ENCODE measurements around the gene PDE10A.

Gene PDE10A

DNA sequence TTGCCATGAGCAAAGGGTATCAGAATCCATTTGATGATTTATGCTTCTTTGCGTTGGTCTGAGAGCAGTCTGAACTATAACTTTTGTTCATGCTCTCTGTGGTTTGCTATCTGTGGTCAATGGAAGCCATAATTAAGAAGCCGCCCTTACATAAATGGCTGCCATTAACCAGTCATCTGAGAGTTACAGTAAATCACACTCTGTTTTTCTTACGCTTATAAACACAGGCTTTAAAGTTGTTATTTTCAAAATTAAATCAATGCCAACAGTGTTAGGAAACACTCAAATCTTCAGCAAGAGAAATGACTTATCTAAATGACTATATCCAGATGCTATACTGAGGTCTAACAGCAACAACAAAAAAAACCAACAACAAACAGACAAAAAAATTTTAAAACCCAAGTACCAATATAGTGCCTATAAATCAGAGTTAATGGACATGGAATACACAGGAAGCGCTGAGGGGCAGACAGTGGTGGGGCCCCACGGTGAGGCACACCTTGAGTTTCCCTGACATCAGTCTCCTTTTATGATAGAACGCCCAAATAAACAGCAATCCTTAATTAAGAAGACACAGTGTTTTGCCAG, 245.7 kb downstream of the PDE10A start:
- no peak for DNase-seq (ENCODE audit: low read depth in 2 of 2, low spot score in 1 of 2)

DNA sequence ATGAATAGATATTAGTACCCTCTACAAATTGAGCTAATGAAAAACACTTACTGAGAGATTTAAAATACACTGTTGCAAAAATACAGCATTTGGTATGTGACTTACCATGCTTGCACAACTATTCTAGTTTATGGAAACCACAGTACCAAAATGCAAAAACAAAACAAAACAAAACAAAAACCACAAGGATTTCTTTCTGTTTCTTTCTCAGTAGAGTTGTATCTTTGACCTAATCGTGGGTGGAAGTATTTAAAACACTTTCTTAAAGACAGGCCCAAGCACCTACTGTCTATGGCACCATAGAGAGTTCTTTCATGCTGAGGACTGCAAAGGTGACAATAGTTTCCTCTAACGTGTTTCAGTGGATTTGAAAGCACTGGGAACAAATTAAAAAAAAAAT, 258.3 kb downstream of the PDE10A start:
- DNase-seq (ENCODE audit: low read depth in 2 of 2, low spot score in 1 of 2) = no peak

DNA sequence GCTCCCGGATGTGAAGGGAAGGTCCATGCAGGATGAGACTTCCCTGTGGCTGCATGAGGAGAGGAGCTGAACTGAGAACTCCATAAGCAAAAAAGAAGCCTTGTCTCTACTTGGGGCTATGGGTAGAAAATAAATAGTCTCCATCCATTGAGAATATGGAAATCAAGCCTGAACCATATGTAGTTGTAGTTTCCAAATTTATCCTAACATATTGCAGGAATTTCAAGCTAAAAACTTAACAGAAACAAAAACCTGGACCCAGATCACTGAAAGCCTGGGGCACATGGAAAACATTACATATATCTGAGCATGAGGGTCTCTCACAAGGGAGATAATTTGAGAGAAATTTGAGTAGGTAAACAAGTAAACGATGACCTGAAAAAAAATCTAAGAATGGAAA, 258.7 kb downstream of the PDE10A start:
- no peak for DNase-seq (ENCODE audit: low read depth in 2 of 2, low spot score in 1 of 2)

DNA sequence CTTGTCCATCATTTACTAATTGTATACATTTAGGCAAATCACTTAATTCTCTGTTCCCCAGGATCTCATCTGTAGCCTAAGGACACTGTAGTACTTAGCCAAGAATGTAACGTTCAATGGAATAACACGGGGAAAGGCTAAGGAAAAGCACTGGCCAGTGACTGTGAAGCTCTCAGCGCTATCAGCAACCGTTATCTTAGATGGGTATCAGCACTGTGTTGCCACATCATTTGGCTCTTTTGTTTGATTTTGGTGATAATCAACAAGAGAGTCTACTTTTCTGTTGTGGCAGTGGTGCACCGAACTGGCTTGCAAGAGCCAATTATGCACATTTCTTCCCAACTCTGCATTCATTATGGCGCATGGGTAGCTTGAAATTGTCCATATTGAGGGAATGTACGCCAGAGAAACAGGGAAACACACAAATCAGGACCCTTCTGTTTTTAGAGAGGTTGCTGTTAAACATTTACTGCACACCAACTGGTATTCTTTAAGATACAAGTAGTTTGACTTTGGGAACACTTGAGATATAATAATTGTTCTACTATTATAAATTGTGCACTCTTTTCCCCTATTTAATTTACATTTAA, 259.9 kb downstream of the PDE10A start:
- no peak for DNase-seq (ENCODE audit: low read depth in 2 of 2, low spot score in 1 of 2)

DNA sequence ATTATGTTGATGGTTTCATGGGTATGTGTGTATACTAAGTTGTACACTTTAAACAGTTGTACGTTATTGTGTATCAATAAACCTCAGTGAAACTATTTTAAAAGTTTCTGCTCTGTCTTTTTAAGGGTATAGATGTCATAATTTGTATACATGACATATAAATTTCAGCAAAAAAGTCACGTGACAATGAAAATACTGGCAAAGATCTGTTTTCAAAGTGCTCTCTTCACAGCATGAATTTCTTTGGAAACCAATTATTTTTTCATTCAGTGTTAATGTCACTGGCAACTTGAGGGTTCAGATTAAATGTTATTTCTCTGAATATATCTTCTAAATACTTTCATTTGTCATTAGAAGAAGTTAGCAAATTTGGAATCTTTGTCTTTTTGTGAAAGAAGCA, 261.9 kb downstream of the PDE10A start:
- DNase-seq (ENCODE audit: low read depth in 2 of 2, low spot score in 1 of 2) = no peak

DNA sequence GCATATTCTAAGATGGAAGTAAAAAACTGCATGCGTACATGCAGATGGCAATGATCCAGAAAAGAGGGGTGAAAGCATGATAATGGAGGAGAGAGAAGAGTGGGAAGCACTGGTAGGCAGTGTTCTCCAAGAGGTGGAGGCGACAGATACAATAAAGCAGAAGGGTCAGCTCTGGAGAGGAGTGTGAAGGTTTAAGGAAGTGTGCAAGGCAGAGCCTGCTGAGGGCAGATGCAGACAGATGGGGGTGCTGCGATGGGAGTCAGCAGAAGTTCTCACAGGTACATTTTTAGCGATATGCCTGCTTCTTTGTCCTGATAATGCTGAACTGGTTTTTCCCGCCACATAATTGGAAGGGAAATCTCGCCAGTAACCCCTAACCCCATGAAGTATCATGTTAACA, 272.6 kb downstream of the PDE10A start:
- no peak for DNase-seq (ENCODE audit: low read depth in 2 of 2, low spot score in 1 of 2)

DNA sequence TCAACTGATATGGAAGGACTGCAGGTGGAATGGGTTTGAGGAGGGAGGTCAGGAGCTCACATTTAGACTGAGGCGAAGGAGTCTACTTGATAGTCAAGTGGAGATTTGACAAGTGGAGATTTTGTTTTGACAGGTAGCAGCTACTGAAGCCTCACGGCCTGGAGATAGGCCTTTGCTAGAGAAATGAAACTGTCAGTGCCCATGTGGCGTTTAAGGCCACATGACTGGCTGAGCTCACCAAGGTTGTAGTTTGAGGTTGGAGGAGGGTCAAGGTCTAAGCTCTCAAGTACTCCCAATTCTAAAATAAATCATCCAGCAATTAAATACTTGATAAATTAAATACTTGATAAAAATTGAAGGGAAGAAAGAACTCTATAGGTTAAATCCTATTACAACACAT, 273.5 kb downstream of the PDE10A start:
- no peak for DNase-seq (ENCODE audit: low read depth in 2 of 2, low spot score in 1 of 2)

DNA sequence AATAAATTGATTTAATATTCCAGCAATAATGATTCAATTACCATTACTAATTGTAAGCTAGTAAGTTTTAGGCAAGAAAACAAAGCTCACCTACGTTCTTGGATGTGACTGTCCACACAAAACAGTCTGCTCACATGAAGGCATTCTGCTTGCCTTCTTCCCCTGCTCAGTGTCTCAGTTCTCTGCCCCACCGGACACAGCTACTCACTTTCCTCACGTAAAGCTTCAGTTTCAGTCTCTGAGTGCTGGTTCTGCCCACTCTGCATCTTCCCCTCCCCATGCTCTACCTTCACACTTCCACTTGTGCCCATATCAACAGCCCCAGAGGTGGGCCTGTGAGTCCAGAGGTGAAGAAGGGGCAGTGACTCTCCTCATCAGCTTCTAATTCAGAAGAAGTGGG, 279.7 kb downstream of the PDE10A start:
- DNase-seq (ENCODE audit: low read depth in 2 of 2, low spot score in 1 of 2) = no peak

DNA sequence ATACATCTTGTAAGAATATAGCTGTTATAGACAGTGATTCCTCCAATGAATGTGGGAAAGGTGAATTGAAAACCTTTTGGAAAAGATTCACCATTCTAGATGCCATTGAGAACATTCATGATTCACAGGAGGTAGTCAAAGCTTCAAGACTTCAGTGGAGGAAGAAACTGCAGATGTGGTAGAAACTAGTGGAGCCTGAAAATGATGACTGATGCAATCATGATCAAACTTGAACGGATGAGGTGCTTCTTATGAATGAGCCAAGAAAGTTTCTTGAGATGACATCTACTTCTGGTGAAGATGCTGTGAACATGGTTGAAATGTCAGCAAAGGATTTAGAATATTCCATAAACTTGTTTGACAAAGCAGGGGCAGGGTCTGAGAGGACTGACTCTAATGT, 286.9 kb downstream of the PDE10A start:
- no peak for DNase-seq (ENCODE audit: low read depth in 2 of 2, low spot score in 1 of 2)

DNA sequence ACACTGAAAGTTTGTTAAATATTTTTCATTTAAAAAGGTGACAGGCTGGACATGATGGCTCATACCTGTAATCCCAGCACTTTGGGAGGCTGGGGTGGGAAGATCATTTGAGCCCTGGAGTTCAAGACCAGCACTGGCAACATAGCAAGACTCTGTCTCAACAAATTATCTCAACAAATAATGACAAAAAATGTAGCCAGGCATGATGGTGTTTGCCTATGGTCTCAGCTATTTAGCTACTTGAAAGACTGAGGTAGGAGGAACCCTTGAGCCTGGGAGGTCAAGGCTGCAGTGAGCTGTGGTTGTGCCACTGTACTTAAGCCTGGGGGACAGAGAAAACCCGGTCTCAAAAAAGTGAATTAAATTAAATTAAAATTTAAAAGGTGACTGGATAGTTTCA, 297.7 kb downstream of the PDE10A start:
- no peak for DNase-seq (ENCODE audit: low read depth in 2 of 2, low spot score in 1 of 2)

DNA sequence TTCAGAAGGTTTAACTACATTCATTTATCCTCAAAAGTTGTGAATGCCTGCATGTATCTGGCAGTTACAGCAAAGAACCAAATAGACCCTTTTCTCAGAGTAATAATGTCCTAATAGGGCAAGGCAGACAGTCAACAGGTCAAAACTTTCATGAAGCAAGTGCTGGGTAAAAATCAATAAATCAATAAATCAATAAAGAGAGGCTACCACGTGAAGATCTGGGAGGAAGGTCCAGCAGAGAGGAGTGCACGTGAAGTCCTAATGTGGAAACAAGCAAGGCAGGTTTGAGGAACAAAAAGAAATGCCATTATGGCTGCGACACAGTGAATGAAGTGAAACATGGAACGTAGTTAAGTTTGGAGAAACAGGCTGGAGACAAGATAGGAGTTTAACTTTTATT, 317.3 kb downstream of the PDE10A start:
- no peak for DNase-seq (ENCODE audit: low read depth in 2 of 2, low spot score in 1 of 2)

DNA sequence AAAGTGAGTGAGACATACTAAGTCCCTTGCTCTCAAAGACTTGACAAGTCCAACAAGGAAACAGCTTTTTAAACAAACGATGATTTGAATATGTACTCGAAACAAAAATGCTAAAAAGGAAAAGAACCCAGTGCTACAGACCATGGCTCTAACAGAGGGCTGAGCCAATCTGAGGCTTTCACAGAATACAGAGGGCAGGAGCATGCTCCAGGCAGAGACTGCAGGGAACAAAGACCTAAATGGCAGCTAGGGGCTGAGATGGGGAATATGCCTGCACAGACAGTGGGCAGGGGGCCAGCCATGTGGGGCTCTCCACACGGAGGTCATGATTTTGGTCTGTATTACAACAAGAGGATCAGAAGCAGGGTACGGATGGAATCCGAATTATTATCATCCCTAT, 322.5 kb downstream of the PDE10A start:
- no peak for DNase-seq (ENCODE audit: low read depth in 2 of 2, low spot score in 1 of 2)

DNA sequence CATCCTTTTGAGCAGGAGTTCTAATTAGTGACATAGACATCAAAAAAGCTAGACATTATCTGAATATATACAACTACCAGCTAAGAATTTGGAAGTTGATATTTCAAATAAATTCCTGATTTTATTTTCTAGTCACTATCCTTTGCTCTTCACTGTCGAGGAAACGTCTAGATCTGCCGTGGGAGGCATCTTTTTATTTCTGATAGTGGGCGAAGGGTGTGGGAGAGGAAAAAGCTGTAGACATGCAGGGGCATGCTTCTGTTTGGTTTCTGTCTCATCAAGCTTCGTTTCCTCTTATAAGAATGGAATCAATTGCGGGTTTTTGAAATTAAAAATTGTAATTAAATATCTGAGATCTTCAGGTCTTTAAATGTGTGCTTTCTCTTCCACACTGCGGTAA, 337.4 kb downstream of the PDE10A start:
- DNase-seq (ENCODE audit: low read depth in 2 of 2, low spot score in 1 of 2) = no peak

DNA sequence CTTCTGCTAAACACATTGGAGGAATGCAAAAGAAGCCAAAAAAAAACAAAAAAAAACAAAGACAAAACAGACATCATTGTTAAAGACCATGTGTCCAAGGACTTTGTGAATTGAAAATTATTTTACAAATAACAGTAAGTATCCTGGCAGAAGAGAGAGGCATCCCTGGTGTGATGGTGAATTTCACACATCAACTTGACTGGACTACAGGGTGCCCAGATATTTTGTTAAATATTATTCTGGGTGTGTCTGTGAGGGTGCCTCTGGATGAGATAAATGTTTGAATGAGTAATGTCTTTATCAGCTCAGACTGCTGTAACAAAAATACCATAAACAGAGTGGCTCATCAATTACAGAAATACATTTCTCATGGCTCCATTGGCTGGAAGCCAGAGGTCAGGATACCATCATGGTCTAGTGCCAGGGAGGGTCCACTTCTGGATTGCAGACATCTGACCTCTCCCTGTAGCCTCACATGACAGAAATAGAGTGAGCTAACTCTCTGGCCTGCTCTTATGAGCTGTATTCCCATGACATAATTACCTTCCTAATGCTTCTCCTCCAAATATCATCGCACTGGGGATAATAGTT, 341.4 kb downstream of the PDE10A start:
- no peak for DNase-seq (ENCODE audit: low read depth in 2 of 2, low spot score in 1 of 2)

DNA sequence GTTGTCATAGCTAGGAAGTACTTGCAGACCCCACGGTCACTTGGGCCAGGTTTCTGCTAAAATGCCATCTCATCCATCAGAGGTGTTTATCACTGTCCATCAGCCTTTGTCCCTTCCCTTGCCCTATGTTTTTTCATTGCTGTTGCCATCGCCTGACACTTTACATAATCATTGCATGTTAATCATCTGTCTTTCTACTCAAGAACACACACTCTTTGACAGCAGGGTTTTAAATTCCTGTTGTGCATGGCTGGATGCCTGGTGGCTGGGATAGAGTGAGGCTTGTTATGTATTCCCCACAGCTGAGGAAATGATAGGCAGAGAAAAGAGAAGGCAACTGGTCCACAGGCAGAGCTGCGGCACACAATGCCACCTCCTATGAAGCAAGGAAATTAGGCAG, 341.9 kb downstream of the PDE10A start:
- DNase-seq (ENCODE audit: low read depth in 2 of 2, low spot score in 1 of 2) = no peak

DNA sequence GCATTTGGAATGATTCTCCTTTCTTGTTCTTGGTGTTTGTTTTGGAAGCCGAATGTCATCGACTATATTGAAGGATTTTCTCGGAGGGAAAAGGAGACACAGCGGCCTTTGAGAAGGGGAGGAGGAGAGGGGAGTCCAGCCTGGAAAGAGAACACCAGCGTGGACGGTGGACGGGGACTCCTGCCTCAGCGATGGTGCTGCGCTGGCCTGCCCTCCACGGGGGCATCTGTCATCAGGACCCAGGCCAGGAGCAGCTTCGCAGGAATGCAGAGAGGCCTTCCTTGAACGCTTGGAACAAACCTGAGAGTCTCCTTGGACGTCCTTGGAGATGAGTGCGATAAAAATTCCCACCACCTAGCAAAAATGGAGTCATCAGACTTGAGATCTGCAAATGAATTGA, 345.3 kb downstream of the PDE10A start:
- no peak for DNase-seq (ENCODE audit: low read depth in 2 of 2, low spot score in 1 of 2)

DNA sequence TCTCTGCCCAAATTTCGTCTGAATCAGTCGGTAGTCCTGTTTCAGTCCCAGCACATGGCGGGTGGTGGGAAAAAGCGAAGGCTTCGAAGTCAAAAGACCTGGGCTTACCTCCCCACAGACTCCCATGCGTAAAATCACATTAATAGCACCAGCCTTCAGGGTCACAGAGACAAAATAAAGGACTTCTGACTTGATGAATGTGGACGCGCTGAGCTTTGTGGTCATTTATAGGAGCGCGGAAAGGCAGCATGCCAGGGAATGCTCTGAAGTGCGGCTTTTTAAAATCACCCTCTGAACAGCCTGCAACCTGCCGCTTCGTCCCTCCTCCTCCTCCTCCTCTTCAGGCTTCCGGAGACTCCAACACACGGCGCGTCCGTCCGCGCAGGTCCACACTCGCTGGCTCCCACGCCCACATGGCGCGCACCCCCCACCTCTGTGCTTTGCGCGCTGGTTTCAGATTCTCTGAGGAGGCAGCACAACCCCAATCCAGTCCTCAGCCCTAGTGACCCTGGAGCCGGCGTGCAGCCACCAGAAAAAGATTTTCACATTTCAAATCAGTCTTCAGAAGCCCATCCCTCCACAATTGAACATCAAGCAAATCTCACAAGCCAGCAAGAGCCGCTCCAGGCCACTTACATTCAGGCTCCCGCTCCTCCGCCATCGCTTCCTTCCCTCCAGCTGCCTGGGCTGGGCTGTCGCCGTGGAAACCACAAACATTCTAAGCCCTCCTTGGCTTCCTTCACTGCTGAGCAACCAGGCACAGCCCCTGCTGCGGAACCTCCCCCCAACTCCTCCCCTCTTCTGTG, 353.9 kb downstream of the PDE10A start, which contains the start of gene C6orf118:
Gene C6orf118, minus strand, starts transcription at position 680 of the 806 bp plus-strand sequence. Its CDS starts 19 bp downstream, at position 661.
- DNase-seq (ENCODE audit: low read depth in 2 of 2, low spot score in 1 of 2) = no peak

DNA sequence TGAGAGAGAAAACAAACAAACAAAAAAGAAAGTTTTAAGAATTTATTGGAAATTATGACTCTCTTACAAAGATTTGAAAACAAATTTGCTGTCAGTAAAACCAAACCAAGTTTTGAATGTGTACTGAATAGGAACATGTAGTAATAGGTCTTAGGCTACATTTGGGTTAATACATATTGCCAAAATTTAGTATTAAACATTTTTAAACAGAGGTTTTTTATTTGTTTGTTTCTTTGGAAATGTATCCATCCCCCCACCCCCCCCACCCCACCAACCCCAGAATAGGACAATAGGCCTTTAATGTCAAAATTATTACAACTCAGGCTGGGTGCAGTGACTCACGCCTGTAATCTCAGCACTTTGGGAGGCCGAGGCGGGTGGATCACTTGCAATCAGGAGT, 356.1 kb downstream of the PDE10A start:
- DNase-seq (ENCODE audit: low read depth in 2 of 2, low spot score in 1 of 2) = no peak

DNA sequence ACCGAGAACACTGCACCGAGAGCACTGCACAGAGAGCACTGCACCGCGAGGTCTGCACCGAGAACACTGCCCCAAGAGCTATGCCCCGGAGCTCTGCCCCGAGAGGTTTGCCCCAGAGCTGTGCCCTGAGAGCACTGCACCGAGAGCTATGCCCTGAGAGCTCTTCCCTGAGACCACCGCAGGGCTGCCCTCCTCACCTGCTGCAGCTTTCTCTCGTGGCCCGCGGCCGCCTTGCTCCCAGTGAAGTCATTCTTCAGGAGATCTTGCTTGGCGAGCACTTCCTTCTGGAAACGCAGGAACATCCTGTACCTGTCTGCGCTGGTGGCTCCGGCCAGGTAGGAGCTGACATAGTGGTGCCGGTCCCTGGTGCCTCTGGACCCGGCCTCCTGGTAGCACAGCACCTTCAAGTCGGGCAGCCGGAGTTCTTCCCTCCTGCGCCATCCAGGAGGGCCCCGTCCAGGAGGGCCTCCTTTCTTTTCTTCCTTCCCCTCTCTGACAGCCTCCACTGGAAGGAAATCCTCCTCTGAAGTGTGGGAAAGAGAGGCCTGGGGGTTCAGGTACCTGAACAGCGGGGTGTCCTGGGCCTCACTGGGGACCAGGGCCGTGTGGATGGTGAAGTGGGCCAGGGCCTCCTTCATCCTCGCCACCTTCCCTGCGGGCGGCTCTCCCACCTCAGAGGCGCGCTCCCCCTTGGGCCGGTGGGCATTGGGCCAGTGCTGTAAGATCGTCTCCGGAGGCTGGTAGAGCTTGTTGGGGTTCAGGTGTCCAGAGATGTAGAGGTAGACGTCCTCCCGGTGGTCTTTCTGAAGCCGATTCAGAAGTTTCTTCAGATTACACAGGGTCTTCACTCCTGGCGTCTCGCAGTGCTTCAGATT, 361.4 kb downstream of the PDE10A start:
- no peak for DNase-seq (ENCODE audit: low read depth in 2 of 2, low spot score in 1 of 2)

DNA sequence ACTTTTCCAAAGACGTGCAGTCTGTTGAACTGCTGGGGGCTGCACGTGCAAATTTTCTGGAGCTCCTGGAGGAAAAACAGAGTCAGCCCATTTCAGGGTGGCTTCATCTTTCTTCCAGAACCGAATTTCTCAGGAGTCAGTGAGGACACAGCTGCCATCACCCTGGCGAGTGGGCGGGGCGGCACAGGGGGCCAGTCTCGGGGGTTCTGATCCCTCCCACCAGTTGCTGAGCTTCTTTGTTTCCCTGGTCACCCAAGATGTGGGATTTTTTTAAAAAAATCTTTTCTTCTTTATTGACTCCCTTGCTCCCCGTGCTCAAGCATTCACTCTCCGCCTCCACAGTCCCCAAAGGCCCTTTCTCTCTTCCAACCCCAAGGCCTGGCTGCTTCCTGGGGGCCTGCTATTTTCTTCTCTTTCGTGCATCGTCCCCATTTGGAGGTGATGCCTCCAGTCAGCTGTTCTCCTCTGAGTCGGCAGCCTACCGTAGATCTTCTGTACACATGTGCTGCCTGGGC, 362.6 kb downstream of the PDE10A start:
- DNase-seq (ENCODE audit: low read depth in 2 of 2, low spot score in 1 of 2) = no peak

DNA sequence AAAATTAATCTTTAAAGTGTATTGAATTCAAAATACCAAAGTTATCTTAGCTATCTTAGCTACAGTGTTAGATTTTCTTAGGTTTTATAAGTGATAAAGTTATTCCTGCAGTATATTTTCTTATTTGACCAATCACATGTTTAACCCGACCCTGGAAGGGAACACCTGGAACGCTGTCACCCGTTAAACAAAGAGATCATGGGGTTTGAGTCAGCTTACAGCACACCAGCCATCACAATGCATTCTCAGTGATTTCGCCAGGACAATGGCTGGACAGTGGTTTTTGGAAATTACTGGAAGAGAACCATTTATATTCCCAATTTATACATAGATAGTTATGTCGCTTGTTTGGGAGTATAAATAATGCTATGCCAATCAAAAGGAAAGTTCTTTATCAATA, 364.2 kb downstream of the PDE10A start:
- DNase-seq (ENCODE audit: low read depth in 2 of 2, low spot score in 1 of 2) = no peak
